HG02610 (cell line): ENCODE data around the gene DNAJC4.

Source experiments
- ATAC-seq: cut with Tn5 transposase; IDR thresholded peaks from one replicate; pipeline ENCODE4 v1.9.1; 2021; ENCODE audit warnings: mild to moderate bottlenecking, moderate library complexity; ENCODE audit not compliant: unreplicated experiment

Gene DNAJC4

GRCh38 chr11:64208086-64208795, 22.1 kb upstream of the DNAJC4 start:
- peak; percentile 6 for ATAC-seq

DNA sequence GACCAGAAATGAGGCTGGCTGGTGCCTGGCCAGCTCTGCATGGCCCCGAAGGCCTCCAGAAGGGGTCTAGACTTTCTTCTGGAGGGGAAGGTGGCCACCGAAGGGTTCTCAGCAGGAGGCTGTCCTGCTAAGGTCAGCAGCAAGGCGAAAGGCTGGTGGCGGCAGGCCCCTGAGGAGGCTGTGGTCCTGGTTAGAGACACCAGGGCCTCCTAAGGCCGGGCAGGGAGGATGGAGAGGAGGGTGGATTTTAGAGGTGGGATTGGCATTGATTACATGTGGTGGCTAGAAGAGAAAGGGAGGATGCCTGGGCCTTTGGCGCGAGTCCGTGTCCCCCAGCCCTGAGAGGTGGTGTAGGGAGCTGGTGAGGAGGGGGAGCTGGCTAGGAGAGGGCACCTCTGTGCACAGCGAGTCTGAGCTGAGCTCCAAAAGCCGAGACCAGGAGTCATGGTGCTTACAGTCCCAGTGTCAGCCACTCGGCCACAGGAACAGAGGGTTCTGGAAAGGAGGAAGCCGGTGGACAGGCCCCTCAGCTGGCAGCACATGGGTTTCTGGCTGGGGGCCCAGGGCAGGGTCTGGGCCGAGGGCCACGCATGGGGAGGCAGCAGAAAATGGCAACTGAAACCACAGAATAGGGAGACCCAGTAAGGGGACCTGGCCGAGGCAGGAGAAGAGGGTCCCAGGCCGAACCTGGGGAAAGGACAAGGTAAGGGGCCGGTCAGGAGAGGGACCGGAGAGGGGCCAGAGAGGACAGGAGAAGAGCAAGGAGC, 21.4 kb upstream of the DNAJC4 start:
- ATAC-seq: no peak

DNA sequence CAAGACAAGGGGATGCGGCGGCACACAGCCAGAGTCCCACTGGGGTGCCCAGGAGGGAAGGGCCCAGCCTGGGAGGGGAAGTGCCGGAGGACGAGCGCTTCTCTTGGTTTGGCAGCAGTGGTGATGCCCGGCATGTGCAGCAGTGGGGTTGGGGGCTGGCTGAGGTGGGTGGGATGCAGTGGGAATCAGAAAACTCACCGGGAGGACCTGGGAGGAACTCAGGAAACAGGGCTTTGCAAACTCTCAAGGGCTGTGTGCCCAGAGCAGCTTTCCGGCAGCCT, 20.8 kb upstream of the DNAJC4 start:
- no peak for ATAC-seq

- ATAC-seq: no peak
Measured at GRCh38 chr11:64210301-64211020, 19.9 kb upstream of the DNAJC4 start.

- ATAC-seq: no peak
Measured at GRCh38 chr11:64211181-64211872, 19.0 kb upstream of the DNAJC4 start.

- no peak for ATAC-seq
Measured at GRCh38 chr11:64216879-64217278, 13.5 kb upstream of the DNAJC4 start.

DNA sequence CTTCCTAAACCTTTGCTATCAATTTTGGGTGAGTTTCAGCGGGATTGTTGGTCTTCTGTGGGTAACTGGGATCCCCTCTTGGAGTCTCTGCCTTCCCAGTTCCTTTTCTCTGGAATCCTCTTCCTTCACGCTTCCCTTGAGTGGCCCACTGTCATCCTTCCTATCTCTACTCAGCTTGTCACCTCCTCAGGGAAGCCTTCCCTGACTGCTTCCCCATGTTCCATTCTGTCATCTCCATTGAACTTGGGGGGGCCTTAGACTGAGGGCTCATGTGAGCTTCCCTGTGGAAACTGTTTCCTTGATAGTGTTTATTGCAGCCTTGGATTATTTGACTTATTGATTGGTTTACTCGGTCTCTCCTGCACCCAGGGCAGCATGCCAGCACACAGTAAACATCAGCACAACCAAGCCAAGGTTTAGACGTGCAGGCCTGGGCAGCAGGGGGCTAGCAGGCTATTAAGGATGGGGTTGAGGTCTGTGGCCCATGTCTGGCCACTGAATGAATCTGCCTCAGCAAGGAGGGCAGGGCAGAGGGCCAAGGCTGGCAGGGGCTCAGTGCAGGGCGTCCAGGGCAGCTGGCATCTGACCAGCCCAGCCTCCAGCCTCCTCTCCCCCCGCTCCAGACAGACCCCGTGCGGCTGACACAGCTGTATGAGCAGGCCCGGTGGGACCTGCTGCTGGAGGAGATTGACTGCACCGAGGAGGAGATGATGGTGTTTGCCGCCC, 11.6 kb upstream of the DNAJC4 start:
- ATAC-seq: no peak

GRCh38 chr11:64219354-64219684, 11.0 kb upstream of the DNAJC4 start:
- ATAC-seq: no peak

DNA sequence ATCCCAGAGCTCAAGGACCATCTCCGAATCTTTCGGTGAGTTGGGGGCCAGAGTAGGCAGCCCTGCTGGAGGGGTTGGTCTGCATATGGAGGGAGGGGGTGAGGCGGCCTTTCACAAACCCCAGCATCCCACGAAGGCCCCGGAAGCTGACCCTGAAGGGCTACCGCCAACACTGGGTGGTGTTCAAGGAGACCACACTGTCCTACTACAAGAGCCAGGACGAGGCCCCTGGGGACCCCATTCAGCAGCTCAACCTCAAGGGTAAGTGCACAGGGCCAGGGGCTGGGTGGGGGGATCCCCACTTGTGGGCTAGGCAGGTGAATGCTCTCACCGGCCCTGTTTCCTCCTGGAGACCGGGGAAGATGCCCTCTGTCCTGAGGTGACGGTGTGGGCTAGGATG, 10.6 kb upstream of the DNAJC4 start:
- no peak for ATAC-seq

DNA sequence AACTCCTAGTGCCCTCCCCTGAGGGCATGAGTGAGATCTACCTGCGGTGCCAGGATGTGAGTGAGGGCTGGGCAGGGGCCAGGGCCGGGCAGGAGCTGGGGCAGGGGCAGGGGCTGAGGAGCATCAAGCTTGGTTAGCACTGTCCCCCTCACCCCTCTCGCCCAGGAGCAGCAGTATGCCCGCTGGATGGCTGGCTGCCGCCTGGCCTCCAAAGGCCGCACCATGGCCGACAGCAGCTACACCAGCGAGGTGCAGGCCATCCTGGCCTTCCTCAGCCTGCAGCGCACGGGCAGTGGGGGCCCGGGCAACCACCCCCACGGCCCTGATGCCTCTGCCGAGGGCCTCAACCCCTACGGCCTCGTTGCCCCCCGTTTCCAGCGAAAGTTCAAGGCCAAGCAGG, 10.1 kb upstream of the DNAJC4 start:
- ATAC-seq: no peak

- no peak for ATAC-seq
Measured at GRCh38 chr11:64220798-64221197, 9.6 kb upstream of the DNAJC4 start.

- ATAC-seq: no peak
Measured at GRCh38 chr11:64222651-64223000, 7.7 kb upstream of the DNAJC4 start.

- ATAC-seq: no peak
Measured at GRCh38 chr11:64223001-64223651, 7.2 kb upstream of the DNAJC4 start.

- ATAC-seq: no peak
Measured at GRCh38 chr11:64224151-64224890, 6.0 kb upstream of the DNAJC4 start.

DNA sequence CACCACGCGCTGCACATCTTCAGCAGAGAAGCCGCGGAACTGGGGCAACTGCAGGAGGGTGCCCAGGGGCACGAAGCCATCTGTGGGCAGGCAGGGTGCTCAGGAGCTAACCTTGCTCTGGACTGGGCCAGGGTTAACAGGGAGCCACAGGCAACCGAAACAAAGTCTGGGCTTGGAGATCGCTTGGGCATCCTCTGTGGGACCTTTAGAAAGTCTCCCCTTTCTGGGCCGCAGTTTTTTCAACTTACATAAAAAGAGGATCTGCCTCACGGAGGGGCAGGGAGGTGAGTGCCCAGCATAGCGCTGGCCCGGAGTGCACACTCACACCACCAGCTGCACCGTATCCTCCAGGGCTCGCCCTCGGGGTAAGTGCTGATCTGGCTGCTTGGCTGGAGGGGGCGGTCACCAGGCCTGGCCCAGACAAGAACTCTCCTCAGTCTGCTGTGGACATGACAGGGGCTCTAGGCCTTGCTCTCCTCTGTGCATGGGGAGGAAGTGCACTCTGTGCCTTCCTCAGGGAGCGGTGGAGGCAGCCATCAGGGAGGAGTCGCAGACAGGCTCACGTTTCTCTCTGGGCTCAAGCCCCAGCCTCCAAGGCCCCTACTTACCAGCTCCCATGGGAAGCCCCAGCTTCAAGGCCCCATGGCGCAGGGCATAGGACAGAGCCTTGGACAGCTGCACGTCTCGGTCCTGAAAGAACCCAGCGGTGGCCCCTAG, 5.3 kb upstream of the DNAJC4 start:
- ATAC-seq: no peak

GRCh38 chr11:64225608-64226506, 4.5 kb upstream of the DNAJC4 start, which contains the start of the genes NUDT22 and TRPT1:
NUDT22 (plus strand) TSS chr11:64226274; CDS start chr11:64226653, 379 bp downstream.
TRPT1 (minus strand) TSS chr11:64226186; CDS start chr11:64225860, 326 bp downstream.
- peak; percentile 46 for ATAC-seq

DNA sequence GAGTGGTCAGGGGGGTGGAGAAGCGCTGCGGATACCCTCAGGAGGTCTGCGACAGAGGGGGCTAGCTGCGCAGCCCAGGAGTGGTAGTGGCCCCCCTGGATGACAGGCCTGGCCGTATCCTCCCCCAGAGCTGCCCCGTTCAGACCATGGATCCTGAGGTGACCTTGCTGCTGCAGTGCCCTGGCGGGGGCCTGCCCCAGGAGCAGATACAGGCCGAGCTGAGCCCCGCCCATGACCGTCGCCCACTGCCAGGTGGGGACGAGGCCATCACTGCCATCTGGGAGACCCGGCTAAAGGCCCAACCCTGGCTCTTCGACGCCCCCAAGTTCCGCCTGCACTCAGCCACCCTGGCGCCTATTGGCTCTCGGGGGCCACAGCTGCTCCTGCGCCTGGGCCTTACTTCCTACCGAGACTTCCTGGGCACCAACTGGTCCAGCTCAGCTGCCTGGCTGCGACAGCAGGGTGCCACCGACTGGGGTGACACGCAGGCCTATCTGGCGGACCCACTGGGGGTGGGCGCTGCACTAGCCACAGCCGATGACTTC, 3.8 kb upstream of the DNAJC4 start:
- no peak for ATAC-seq
